Trophoblast cell (in vitro differentiated cells and primary cell): ENCODE measurements around the gene CXCL10.

Experiments
- DNase-seq, 2 donors: peaks; one replicate each; pipeline ENCODE4 v3.0.0-alpha.2; 2016
- H2AFZ ChIP-seq: 2 replicates; pipeline ENCODE4 v1.6.1; 2013; ENCODE audit warnings: low read length, moderate library complexity, mild to moderate bottlenecking; ENCODE audit not compliant: insufficient read depth, poor library complexity
- H2AK5ac ChIP-seq: 2 replicates; pipeline ENCODE4 v1.6.1; 2013; ENCODE audit warnings: mild to moderate bottlenecking, low read length
- H2BK120ac ChIP-seq: 2 replicates; pipeline ENCODE4 v1.6.1; 2013; ENCODE audit warnings: low read length, mild to moderate bottlenecking, moderate library complexity; ENCODE audit not compliant: insufficient read depth, poor library complexity
- H2BK12ac ChIP-seq: 2 replicates; pipeline ENCODE4 v1.6.1; 2013; ENCODE audit warnings: mild to moderate bottlenecking, low read length, moderate library complexity
- H2BK5ac ChIP-seq: 2 replicates; pipeline ENCODE4 v1.6.1; 2013; ENCODE audit warnings: low read length, low read depth, moderate library complexity, mild to moderate bottlenecking; ENCODE audit not compliant: poor library complexity
- H3K14ac ChIP-seq: 2 replicates; pipeline ENCODE4 v1.6.1; 2013; ENCODE audit warnings: mild to moderate bottlenecking, low read length
- H3K18ac ChIP-seq: 2 replicates; pipeline ENCODE4 v1.6.1; 2013; ENCODE audit warnings: mild to moderate bottlenecking, low read length
- H3K23ac ChIP-seq: 2 replicates; pipeline ENCODE4 v1.6.1; 2013; ENCODE audit warnings: low read length
- H3K27ac ChIP-seq: 2 replicates; pipeline ENCODE4 v1.5.1; 2013; ENCODE audit warnings: low read depth, mild to moderate bottlenecking, inconsistent platforms, low read length, moderate library complexity
- H3K27me3 ChIP-seq: 2 replicates; pipeline ENCODE4 v1.6.1; 2013; ENCODE audit warnings: inconsistent platforms, mild to moderate bottlenecking, low read length, moderate library complexity; ENCODE audit not compliant: insufficient read depth
- H3K36me3 ChIP-seq, 2 experiments: 1 replicate in 1 of 2; 2 replicates in 1 of 2; pipeline ENCODE4 v1.6.1; 2013; ENCODE audit warnings: low read length in 2 of 2, mild to moderate bottlenecking in 2 of 2, moderate library complexity in 1 of 2; ENCODE audit not compliant: insufficient read depth in 2 of 2, control insufficient read depth in 1 of 2
- H3K4ac ChIP-seq: 2 replicates; pipeline ENCODE4 v1.6.1; 2013; ENCODE audit warnings: low read depth, mild to moderate bottlenecking, low read length, moderate library complexity
- H3K4me1 ChIP-seq, 2 experiments: 1 replicate in 1 of 2; 2 replicates in 1 of 2; pipeline ENCODE4 v1.6.1; 2013; ENCODE audit warnings: low read length in 2 of 2, mild to moderate bottlenecking in 2 of 2, moderate library complexity in 1 of 2; ENCODE audit not compliant: insufficient read depth in 2 of 2, control insufficient read depth in 1 of 2
- H3K4me2 ChIP-seq: 2 replicates; pipeline ENCODE4 v1.6.1; 2013; ENCODE audit warnings: inconsistent platforms, mild to moderate bottlenecking, low read length, moderate library complexity
- H3K4me3 ChIP-seq: 2 replicates; pipeline ENCODE4 v1.5.1; 2013; ENCODE audit warnings: mild to moderate bottlenecking, low read depth, low read length, inconsistent platforms
- H3K79me1 ChIP-seq: one replicate; pipeline ENCODE4 v1.6.1; 2013; ENCODE audit warnings: low read length
- H3K79me2 ChIP-seq: 2 replicates; pipeline ENCODE4 v1.6.1; 2013; ENCODE audit warnings: low read length, mild to moderate bottlenecking; ENCODE audit not compliant: control insufficient read depth, insufficient read depth, poor library complexity
- H3K9ac ChIP-seq: 2 replicates; pipeline ENCODE4 v1.6.1; 2013; ENCODE audit warnings: mild to moderate bottlenecking, low read length
- H3K9me3 ChIP-seq: 2 replicates; pipeline ENCODE4 v1.6.1; 2013; ENCODE audit warnings: low read depth, mild to moderate bottlenecking, control low read depth, inconsistent platforms, low read length; ENCODE audit not compliant: insufficient read depth
- H4K12ac ChIP-seq: 2 replicates; pipeline ENCODE4 v1.6.1; 2013; ENCODE audit warnings: low read depth, mild to moderate bottlenecking, low read length, moderate library complexity
- H4K8ac ChIP-seq: 2 replicates; pipeline ENCODE4 v1.6.1; 2013; ENCODE audit warnings: low read depth, mild to moderate bottlenecking, low read length, moderate library complexity
- H4K91ac ChIP-seq: one replicate; pipeline ENCODE4 v1.6.1; 2013; ENCODE audit warnings: low read depth, mild to moderate bottlenecking, low read length, moderate library complexity
- WGBS: extraction: QIAGEN DNeasy Blood & Tissue Kit; methylation state at CpG from one replicate; pipeline ENCODE4 v1.1.7; 2013; ENCODE audit warnings: missing lambda C conversion rate; ENCODE audit not compliant: insufficient read length, insufficient coverage; ENCODE audit errors: extremely low coverage; 5-methylcytosine and 5-hydroxymethylcytosine counted together

The CXCL10 gene

GRCh38 chr4:76061982-76062381 is 38.7 kb upstream of the CXCL10 start:
- Histone ChIP-seq H3K36me3 (no peaks in the 10 kb centered on the region), H3K9ac (no peak overlapping the region), H3K79me1 (no peaks in the 10 kb centered on the region), H4K91ac (no peak overlapping the region), H2BK12ac (no peak overlapping the region), H3K4me2 (no peak overlapping the region), H2AK5ac (no peak overlapping the region), H2AFZ (no peak overlapping the region), H3K4me3 (no peak overlapping the region), H3K27ac (no peak overlapping the region), H3K23ac (no peak overlapping the region), H3K27me3 (no peaks in the 10 kb centered on the region), H3K79me2 (no peaks in the 10 kb centered on the region), H2BK5ac (no peak overlapping the region), H4K8ac (no peak overlapping the region), H4K12ac (no peak overlapping the region), H3K18ac (no peak overlapping the region), H3K14ac (no peak overlapping the region), H2BK120ac (no peak overlapping the region), H3K9me3 (no peaks in the 10 kb centered on the region), H3K4ac (no peak overlapping the region), H3K4me1 (no peaks in the 10 kb centered on the region)
- WGBS, result no CpG with 5 or more reads among the region's 1 CpG
- no peak for DNase-seq

- no peak overlapping the region for H3K4me3 ChIP-seq
- H3K9me3 ChIP-seq, result no peaks in the 10 kb centered on the region
- no peak overlapping the region for H2BK12ac ChIP-seq
- no peak overlapping the region for H4K8ac ChIP-seq
- no peak overlapping the region for H3K23ac ChIP-seq
- no peaks in the 10 kb centered on the region for H3K79me1 ChIP-seq
- H3K4me2 ChIP-seq, result no peak overlapping the region
- H3K27ac ChIP-seq, result no peak overlapping the region
- H3K27me3 ChIP-seq, result no peaks in the 10 kb centered on the region
- H3K79me2 ChIP-seq, result no peaks in the 10 kb centered on the region
- no peak overlapping the region for H2BK5ac ChIP-seq
- no peaks in the 10 kb centered on the region for H3K36me3 ChIP-seq
- H4K91ac ChIP-seq, result no peak overlapping the region
- H3K9ac ChIP-seq, result no peak overlapping the region
- no peak overlapping the region for H3K14ac ChIP-seq
- no CpG with 5 or more reads among the region's 1 CpG for WGBS
- no peak overlapping the region for H4K12ac ChIP-seq
- no peaks in the 10 kb centered on the region for H3K4me1 ChIP-seq
- no peak overlapping the region for H2AK5ac ChIP-seq
- no peak for DNase-seq
- H2AFZ ChIP-seq, result no peak overlapping the region
- no peak overlapping the region for H3K18ac ChIP-seq
- no peak overlapping the region for H3K4ac ChIP-seq
- no peak overlapping the region for H2BK120ac ChIP-seq
These were observed 38.1 kb upstream of the CXCL10 start for GRCh38 chr4:76061421-76061820.

- Histone ChIP-seq H3K23ac (no peak overlapping the region), H4K12ac (no peak overlapping the region), H3K9ac (no peak overlapping the region)
These were observed 37.2 kb upstream of the CXCL10 start for GRCh38 chr4:76060506-76060905.

GRCh38 chr4:76059750-76060149 is 36.5 kb upstream of the CXCL10 start:
- H3K79me2 ChIP-seq, result no peaks in the 10 kb centered on the region
- H3K27me3 ChIP-seq, result no peaks in the 10 kb centered on the region
- H3K27ac ChIP-seq, result no peak overlapping the region
- no peak overlapping the region for H3K14ac ChIP-seq
- H4K91ac ChIP-seq, result no peak overlapping the region
- no peak overlapping the region for H2AK5ac ChIP-seq
- no peak overlapping the region for H3K4me3 ChIP-seq
- H3K9ac ChIP-seq, result no peak overlapping the region
- H2BK12ac ChIP-seq, result no peak overlapping the region
- WGBS, result no CpG with 5 or more reads among the region's 1 CpG
- no peak overlapping the region for H2BK120ac ChIP-seq
- no peak overlapping the region for H4K8ac ChIP-seq
- H3K9me3 ChIP-seq, result no peaks in the 10 kb centered on the region
- H4K12ac ChIP-seq, result no peak overlapping the region
- H3K36me3 ChIP-seq, result no peaks in the 10 kb centered on the region
- H3K4me1 ChIP-seq, result no peaks in the 10 kb centered on the region
- no peaks in the 10 kb centered on the region for H3K79me1 ChIP-seq
- no peak overlapping the region for H3K18ac ChIP-seq
- H2BK5ac ChIP-seq, result no peak overlapping the region
- no peak overlapping the region for H3K4ac ChIP-seq
- DNase-seq, result no peak
- H3K4me2 ChIP-seq, result no peak overlapping the region
- H2AFZ ChIP-seq, result no peak overlapping the region
- no peak overlapping the region for H3K23ac ChIP-seq

More at GRCh38 chr4:76060506-76060905, 37.2 kb upstream of the CXCL10 start:
- no peak overlapping the region for H3K4me3 ChIP-seq
- no peaks in the 10 kb centered on the region for H3K9me3 ChIP-seq
- H3K79me1 ChIP-seq, result no peaks in the 10 kb centered on the region
- H4K8ac ChIP-seq, result no peak overlapping the region
- H2BK12ac ChIP-seq, result no peak overlapping the region
- no peaks in the 10 kb centered on the region for H3K79me2 ChIP-seq
- no peak overlapping the region for H2BK5ac ChIP-seq
- H3K4me1 ChIP-seq, result no peaks in the 10 kb centered on the region
- no peak overlapping the region for H2BK120ac ChIP-seq
- no peak for DNase-seq
- H3K36me3 ChIP-seq, result no peaks in the 10 kb centered on the region
- H2AFZ ChIP-seq, result no peak overlapping the region
- H3K4ac ChIP-seq, result no peak overlapping the region
- no peak overlapping the region for H3K18ac ChIP-seq
- no peak overlapping the region for H3K14ac ChIP-seq
- no peaks in the 10 kb centered on the region for H3K27me3 ChIP-seq
- H4K91ac ChIP-seq, result no peak overlapping the region
- no peak overlapping the region for H3K27ac ChIP-seq
- no peak overlapping the region for H3K4me2 ChIP-seq
- H2AK5ac ChIP-seq, result no peak overlapping the region
